ES-I3 (cell line): ENCODE measurements around the gene TMEM170A.

Experiments used
- H3K36me3 ChIP-seq: 2 replicates; pipeline ENCODE4 v1.6.1; 2013; ENCODE audit warnings: mild to moderate bottlenecking, low read length, control low read depth, moderate library complexity; ENCODE audit not compliant: insufficient read depth
- H3K4me1 ChIP-seq: 2 replicates; pipeline ENCODE4 v1.6.1; 2013; ENCODE audit warnings: mild to moderate bottlenecking, control low read depth, low read length; ENCODE audit not compliant: insufficient read depth
- H3K9ac ChIP-seq: 2 replicates; pipeline ENCODE4 v1.6.1; 2013; ENCODE audit warnings: low read depth, mild to moderate bottlenecking, low read length, moderate library complexity
- H3K9me3 ChIP-seq: 2 replicates; pipeline ENCODE4 v1.6.1; 2013; ENCODE audit warnings: mild to moderate bottlenecking, low read length, moderate library complexity; ENCODE audit not compliant: control insufficient read depth, insufficient read depth

The TMEM170A gene

DNA sequence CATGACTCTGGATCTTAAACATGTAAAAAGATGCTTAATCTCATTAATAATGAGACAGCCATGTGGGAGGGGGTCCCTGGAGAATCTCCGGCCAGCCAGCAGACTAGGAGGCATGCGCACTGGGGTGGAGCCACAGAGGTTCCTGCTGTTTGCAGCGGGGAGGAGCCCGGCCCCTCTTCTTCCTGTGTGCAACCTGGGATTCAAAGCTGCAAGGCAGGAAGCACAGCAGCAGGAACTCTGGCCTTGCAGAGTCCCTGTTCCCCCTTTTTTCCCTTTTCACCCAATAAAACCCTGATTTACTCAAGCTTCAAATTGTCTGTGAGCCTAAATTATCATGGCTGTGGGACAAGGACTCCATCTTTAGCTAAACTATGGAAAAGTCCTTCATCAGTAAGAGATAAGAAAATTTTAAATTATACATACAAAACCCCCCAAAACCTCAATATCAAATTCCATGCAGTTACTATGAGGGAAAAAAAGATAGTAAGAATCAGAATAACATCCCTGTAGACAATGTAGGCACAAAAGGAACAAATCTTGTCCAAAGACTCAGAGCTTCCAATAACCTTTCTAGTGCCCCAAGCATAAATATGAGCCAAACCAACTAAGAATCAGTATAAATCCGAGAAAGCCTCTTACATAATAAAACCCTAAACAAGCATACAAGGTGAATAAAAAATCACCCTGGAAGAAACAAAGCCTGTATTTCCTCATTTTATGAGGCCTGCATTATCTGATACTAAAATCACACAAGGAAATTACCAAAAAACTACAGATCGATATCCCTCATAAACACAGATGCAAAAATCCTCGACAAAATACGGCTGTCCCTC is 43.3 kb downstream of the TMEM170A start:
- Histone ChIP-seq H3K9ac (peak overlapping the region; percentile 20; the same call in 1 of the 2 replicates), H3K9me3 (no peaks in the 10 kb centered on the region), H3K4me1 (peaks cover 23% of the 10 kb centered on the region)

DNA sequence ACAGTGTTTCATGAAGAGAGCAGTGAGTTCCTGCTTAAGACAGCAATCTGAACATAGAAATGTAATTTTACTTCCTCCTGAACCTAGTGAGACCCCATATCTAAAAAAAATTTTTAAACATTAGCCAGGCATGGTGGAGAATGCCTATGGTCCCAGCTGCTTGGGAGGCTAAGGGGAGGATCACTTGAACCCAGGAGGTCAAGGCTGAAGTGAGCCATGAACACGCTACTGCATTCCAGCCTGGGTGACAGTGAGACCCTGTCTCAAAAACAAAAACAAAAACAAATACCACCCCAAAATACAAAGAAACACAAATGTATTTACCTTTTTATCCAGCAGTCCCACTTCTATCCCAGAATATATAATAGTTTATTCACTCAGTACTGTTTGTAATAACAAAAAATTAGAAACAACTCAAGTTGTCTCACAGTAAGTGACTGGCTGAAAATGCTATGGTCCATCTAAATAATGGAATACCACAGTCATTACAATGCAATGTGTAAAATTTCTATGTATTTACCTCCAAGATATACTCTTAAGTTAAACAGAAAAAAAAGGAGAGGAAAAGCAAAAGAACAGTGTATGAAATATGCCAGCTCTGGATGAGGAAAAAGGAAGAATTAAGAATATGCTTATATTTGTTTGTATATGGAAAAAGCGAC is 47.5 kb downstream of the TMEM170A start:
- peaks cover 6% of the 10 kb centered on the region for H3K36me3 ChIP-seq
- H3K9ac ChIP-seq = no peak overlapping the region
- H3K4me1 ChIP-seq = peaks cover 23% of the 10 kb centered on the region
- H3K9me3 ChIP-seq = no peaks in the 10 kb centered on the region

More for the DNA sequence above, 43.3 kb downstream of the TMEM170A start:
- H3K36me3 ChIP-seq = no peaks in the 10 kb centered on the region; the same call in 1 of the 2 replicates

DNA sequence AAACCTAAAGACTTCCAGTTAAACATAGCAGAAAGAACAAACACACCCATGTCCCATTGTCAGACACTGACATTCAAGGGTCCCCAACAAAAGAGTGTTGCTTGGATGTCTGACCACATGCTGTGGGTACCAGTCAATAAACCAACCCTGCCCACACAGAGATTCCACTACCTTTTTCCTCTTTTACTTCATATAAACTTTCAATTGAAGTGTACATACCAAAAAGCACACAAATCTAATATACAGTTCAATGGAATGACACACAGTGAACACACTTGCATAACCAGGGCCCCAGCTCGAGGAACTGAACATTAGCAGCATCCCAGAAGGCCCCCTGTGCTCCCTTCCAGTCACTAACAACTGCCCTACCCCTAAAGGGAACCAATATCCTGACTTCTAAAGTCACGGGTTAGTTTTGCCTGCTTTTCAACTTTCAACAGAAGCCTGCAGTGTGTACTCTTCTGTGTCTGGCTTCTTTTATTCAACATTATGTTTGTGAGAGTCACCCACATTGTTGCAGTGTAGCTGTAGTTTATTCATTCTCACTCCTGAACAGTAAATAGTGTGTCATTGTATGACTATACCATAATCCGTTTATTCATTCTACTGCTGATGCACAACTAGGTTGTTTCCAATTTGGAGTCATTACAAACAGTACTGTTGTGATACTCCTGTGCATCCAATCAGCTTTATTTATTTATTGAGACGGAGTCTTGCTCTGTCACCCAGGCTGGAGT is 49.2 kb downstream of the TMEM170A start:
- H3K9ac ChIP-seq = no peak overlapping the region
- H3K4me1 ChIP-seq = peaks cover 10% of the 10 kb centered on the region
- H3K36me3 ChIP-seq = peaks cover 15% of the 10 kb centered on the region
- no peaks in the 10 kb centered on the region for H3K9me3 ChIP-seq

DNA sequence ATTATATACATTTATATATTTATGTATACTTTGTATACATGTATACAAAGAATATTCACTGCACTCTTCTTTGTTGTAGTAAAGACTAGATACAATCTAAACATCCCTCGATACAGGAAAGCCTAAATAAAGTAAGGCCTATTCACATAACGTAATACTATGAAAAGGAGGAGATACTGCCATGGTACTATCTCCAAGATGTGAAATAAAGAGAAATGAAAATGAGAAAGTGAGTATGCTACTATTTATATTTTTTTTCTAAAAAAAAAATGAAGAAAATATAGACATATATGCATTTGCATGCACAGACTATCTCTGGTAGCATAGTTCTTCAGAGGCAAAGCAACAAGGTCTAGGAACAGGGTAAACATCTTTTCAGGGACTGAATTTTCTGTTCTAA is 50.5 kb downstream of the TMEM170A start:
- no peaks in the 10 kb centered on the region for H3K9me3 ChIP-seq
- H3K4me1 ChIP-seq = no peaks in the 10 kb centered on the region
- H3K36me3 ChIP-seq = peaks cover 20% of the 10 kb centered on the region
- H3K9ac ChIP-seq = no peak overlapping the region

DNA sequence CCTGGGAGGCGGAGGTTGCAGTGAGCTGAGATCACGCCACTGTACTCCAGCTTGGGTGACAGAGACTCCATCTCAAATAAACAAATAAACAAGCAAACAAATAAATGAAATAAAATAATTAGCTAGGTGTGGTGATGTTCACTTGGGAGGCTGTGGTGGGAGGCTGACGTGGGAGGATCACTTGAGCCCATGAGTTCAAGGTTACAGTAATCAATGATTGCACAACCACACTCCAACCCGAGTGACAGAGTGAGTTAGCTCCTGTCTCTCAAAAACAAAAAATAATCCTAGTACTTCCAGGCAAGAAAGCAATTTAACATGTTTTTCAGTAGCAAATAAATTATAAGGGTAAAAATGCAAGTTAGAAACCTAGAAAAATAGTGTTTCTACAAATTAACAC is 57.5 kb downstream of the TMEM170A start:
- peaks cover 15% of the 10 kb centered on the region for H3K36me3 ChIP-seq
- H3K9me3 ChIP-seq = no peaks in the 10 kb centered on the region
- H3K9ac ChIP-seq = no peak overlapping the region
- no peaks in the 10 kb centered on the region for H3K4me1 ChIP-seq

DNA sequence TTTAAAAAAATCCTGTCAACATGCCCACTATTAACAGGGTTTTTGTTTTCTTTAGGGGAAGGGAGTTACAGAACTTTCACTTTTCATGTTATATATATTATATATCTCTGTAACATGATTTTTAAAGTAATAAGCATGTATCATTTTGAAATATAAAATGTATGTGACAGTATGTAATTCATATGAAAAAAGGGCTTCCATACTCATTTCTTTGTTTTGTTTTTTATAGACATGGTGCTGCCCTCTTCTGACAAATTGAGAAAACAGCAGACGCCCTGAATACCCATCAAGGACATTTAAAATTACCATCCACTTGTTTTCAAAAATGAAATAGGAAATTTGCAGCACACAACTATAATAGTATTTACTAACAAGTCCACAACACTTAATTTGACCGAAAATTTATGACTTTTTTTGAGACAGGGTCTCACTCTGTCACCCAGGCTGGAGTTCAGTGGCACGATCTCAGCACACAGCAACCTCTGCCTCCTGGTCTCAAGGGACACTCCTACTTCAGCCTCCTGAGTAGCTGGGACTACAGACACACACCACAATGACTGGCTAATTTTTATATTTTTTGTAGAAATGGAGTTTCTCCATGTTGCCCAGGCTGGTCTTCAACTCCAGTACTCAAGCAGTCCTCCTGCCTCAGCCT is 61.5 kb downstream of the TMEM170A start:
- H3K9ac ChIP-seq = no peak overlapping the region
- peaks cover 2% of the 10 kb centered on the region for H3K36me3 ChIP-seq
- no peaks in the 10 kb centered on the region for H3K9me3 ChIP-seq
- no peaks in the 10 kb centered on the region for H3K4me1 ChIP-seq

DNA sequence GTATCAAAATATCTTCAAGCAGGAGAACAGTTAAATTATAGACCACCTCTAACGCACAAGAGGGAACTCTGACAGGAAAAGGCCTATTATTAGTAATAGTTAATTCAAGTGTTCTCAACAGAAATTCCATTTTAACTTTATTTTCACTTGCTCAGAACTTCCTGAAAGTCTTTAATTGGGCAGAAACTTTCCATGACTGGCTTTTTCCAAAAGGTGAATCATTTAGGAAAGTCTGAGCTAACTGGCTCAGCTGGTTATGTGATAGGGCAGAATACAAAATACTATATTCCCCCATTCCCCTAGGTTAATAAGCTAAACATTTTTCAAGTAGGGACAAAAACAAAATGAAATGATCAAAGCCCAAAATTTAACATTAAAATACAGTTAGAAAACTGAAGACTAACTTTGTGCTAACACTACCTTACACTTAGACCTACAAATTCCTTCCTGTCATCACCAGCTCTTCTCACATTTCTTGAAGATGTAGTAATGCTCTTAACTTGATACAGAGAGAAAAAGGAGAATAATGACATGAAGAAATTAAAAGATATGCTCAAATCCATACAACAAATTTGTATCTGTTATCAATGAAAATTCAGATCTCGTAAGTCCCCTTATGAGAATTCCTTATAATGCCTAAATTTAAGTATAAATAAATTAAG is 62.2 kb downstream of the TMEM170A start:
- H3K36me3 ChIP-seq = peaks cover under 1% of the 10 kb centered on the region
- no peaks in the 10 kb centered on the region for H3K9me3 ChIP-seq
- H3K9ac ChIP-seq = no peak overlapping the region
- no peaks in the 10 kb centered on the region for H3K4me1 ChIP-seq

DNA sequence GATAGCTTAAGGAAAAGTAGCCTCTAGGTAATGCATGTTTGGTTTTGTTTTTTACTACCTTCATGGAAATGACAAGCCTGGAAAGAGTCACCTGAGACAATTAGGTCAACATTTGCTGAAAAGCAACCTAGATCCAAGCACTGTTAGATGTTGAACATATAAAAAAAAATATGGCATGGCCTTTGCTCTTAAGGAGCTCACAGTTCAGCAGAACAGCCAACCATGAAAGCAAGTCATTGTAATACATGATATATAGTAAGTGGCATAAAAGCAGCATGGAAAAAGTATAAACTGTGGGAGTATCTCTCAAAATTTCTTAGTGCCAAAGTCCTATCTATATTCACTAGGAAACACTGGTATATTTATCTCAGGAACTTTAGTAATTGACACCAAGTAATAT is 62.8 kb downstream of the TMEM170A start:
- no peak overlapping the region for H3K9ac ChIP-seq
- no peaks in the 10 kb centered on the region for H3K9me3 ChIP-seq
- no peaks in the 10 kb centered on the region; the same call in 1 of the 2 replicates for H3K36me3 ChIP-seq
- H3K4me1 ChIP-seq = no peaks in the 10 kb centered on the region

DNA sequence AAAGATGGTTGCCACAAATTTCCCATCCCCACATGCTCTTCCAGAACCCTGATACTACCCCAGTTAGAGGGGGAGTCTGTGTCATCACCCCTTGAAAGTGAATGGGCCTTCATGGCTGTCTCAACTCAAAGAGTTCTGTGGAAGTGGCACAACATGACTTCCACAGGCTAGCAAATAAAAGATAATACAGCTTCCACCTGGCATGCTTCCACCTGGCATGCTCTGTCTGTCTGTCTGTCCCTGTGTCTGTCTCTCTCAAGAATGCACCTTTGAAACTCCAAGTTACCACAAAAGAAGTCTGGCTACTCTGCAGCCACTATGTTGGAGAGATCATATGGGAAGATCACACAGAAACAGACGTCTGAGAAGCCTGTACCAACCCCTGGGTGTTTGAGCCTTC is 66.2 kb downstream of the TMEM170A start:
- H3K9me3 ChIP-seq = no peaks in the 10 kb centered on the region
- no peaks in the 10 kb centered on the region for H3K4me1 ChIP-seq
- H3K36me3 ChIP-seq = no peaks in the 10 kb centered on the region
- no peak overlapping the region for H3K9ac ChIP-seq

DNA sequence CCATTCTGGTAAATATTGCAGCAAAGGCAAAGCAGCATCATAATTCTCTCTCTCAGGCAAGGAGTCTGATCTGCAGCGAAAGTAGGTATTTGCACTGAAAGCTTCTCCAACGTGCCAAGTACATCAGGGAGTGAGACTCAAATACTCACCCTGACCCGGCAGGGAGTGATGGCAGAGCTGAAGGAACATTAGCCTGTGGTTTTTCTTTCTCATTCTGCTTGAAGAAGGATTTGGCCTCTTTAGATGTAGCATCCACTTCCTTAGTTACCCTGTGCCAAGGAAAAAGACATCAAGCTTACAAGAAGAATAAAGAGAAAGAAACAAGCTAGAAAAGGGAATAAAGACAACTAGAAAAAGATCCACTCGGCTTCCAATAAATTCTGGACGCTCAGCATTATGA is 69.5 kb downstream of the TMEM170A start:
- Histone ChIP-seq H3K9me3 (no peaks in the 10 kb centered on the region), H3K36me3 (peaks cover 9% of the 10 kb centered on the region), H3K4me1 (no peaks in the 10 kb centered on the region), H3K9ac (no peak overlapping the region)
